NCI-H1092 treated with DMSO at 0.1 percent for 48 hours (cell line): Measurements from ENCODE around the gene GAS2.

ENCODE experiments used
- DNase-seq: peaks from one replicate; lab custom pipeline; 2025; lab: John Stamatoyannopoulos, UW

The GAS2 gene

GRCh38 chr11:22787551-22788162 lies 121.2 kb downstream of the GAS2 start:
- peak; percentile 72 for DNase-seq

- DNase-seq: no peak
These were observed 126.1 kb downstream of the GAS2 start for GRCh38 chr11:22792497-22792896.

DNA sequence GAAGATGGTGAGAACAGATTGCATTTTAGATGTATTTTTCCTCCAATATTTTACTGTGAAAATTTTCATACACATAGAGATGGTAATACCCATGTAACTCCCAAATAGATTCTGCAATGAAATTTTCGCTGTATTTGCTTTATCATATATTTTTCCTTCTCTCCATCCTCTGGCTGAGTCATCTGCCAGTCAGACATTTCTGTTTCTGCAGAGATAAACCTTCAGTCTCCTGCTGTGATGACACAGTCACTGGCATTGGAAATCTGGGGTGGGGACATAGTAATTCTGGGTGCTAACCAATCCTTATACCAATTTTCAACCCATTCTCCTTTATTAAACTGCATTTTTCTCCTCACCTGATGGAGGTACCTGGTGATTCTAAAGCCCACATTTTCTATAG lies 129.5 kb downstream of the GAS2 start:
- no peak for DNase-seq

- DNase-seq: no peak
These were observed 130.6 kb downstream of the GAS2 start for GRCh38 chr11:22797047-22797446.

DNA sequence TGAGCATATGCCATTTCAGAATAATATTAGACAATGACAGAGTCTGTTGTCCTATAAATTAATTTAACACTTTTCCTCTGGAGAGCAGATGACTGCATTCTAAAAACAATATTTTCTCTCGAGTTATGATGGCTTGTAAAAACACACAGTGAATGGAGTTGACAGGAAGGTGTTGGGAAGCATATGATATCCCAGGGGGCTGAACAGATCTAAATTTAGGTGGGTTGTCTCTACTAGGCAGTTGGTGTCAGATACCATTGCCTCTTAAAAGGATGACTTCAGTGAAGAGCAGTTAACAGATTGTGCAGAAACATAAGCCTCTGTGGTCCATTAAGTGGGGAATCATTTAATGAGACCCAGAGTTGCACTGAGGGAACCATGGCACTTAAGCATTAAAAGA lies 132.5 kb downstream of the GAS2 start:
- no peak for DNase-seq

DNA sequence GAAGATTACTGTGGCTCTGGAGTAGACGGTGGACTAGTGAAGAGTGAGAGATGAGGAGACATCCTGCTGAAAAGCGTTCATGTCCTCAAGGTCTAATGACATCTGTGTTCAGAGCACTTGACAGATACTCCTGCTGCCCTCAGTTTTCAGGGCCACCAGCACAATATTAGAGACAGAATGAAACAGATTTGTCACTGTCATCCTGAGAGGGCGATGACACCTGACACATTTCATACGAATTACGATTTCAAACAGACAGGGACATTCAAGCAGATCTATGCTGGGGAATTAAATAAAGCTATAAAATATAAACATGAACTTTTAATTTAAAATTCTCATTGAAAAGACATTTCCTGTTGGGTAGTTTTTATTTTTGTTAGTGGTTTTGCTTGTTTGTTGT lies 134.1 kb downstream of the GAS2 start:
- DNase-seq: no peak

- no peak for DNase-seq
These were observed 136.4 kb downstream of the GAS2 start for GRCh38 chr11:22802861-22803260.

GRCh38 chr11:22807391-22807790 lies 141.0 kb downstream of the GAS2 start:
- no peak for DNase-seq

DNA sequence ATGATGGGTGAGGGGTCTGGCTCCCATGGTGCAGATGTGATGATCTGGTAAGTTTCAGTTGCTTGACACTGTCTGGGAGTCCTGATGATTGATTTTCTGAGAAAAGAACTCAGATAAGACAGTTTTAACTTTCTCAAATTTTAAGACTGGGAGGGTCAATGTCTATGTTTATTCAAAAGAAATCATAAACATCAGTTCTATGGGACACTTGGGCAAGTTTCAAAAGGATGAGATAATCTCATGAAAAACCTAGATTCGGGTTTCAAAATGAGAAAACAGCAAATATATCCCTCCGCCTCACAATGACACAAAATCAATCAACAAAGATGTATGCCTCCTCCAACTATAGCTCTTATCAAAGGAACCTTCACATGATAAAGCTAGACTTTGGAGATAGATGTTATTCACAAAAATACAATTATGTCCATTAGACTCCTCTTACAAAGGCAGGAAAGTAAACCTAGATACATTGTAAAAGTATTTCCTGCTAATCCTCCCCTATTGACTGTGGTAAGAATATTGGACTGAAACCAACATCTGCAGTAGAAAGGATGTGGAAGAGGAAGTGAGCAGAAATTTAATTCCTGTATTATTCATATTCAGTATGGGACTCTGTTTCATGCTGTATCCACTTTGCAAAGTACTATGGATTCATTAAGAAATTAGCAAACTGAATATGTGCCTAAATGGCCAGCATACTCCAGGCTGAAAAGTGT lies 141.6 kb downstream of the GAS2 start:
- DNase-seq: no peak

DNA sequence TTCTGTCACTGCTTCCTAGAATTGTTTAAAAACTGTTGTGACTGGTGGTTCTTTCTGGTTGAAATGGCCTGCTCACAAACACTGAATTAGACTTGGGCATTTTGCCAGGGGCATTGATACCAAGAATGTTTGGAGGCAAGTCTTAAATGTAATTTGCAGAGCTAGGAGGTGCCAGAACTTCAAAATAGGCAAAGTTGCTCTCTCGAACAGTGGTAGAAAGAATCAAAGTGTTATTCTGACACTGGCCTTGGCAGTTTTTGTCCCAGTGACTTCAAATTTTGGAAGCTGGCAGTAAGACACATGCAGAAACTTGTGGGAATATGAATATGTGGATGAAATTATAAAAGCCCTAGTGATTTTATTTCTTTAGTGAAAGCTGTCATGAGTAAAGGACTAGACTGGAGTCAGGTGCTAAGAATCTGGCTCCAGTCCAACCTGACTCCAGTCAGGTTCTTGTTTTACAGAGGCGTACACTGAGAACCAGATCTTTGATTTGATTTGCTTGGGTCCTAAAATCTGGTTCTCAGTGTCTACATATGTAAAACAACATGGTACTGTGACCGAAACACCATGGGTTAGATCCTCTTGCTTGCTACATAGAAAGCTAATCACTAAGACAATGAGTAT lies 142.3 kb downstream of the GAS2 start:
- no peak for DNase-seq

DNA sequence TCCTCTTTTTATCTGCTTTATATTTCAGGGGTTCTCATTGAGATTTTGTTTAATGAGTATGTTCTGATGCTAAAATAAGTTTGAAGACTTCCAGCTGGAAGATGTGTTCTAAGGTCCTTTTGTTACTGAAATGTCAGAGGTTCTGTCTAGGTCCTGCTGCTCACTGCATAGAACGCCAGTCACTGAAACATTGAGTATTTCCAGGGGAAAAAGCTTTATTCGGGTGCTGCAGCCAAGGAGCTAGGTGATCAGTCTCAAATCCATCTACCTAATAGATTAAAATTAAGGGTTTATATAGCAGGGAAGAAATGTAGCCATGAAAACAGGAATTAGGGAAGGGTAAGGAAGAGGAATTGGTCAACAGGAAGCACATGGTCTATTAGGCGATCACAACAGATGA lies 143.5 kb downstream of the GAS2 start:
- no peak for DNase-seq

DNA sequence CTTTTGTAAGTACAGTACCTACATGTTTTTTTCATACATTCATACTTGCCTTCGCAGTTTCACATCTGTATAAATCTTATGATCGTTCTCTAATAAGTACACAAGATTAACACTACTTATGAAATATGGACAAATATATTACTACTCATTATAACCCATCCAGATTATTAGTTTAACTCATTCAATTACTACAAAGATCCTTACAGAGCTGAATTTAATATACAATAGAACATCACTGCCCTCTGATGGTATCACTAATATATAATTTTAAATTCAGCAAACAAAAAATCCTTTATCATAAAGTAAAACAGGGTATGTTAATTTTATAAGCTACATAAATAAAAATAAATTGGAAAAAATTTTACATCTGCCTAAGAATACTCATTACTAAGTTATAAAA lies 155.8 kb downstream of the GAS2 start:
- DNase-seq: no peak

GRCh38 chr11:22828373-22828772 lies 162.0 kb downstream of the GAS2 start:
- no peak for DNase-seq

GRCh38 chr11:22829231-22830081 lies 163.0 kb downstream of the GAS2 start, which contains the start of gene SVIP:
Gene SVIP, minus strand, starts transcription at chr11:22829801. Its CDS starts 53 bp downstream, at chr11:22829748.
- peak; percentile 98 for DNase-seq

DNA sequence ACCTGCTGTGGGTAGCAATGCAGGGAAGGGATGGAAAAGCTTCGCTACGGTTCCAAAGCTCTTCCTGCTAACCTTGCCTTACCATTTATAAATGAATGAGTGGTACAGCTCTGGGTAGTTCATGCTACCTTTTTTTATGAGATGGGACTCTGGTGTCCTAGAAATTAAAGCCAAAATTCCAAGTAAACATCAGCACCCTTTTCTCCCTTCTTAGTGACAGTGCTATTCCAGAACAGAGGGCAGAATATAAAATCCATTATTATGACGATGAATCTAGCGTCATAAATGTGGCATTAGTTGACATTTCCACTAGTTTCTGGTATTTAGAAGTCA lies 163.6 kb downstream of the GAS2 start:
- no peak for DNase-seq

DNA sequence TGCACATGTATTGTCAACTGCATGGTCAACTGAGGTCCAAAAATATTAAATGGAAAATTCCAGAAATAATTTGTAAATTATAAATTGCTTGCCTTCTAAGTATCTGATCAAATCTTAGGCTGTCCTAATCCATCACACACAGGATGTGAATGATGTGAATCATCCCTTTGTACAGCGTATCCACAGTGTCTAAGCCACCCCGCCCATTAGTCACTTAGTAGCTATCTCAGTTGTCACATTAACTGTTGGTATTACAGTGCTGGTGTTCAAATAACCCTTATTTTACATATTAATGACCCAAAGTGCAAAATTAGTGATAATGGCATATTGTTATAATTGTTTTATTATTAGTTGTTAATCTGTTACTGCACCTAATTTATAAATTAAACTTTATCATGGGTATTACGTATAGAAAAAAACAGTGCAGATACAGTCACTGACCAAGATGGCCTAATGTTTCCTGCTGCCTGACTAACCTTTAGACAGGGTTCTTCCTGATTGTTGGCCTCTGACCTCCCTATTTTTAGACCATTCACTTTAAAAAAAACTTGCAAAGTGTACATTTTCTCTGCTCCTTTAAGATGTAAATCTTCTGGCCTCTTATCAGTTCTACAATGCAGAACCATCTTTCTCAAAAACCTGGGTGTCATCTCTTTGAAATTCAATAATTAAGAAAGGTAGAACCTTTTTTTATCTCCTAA lies 166.1 kb downstream of the GAS2 start:
- DNase-seq: no peak

- no peak for DNase-seq
These were observed 180.3 kb downstream of the GAS2 start for GRCh38 chr11:22846726-22847125.

- DNase-seq: no peak
These were observed 185.1 kb downstream of the GAS2 start for GRCh38 chr11:22851477-22851876.

- DNase-seq: no peak
These were observed 193.3 kb downstream of the GAS2 start for GRCh38 chr11:22859756-22860155.

GRCh38 chr11:22860241-22860640 lies 193.8 kb downstream of the GAS2 start, which contains the start of gene CCDC179:
Gene CCDC179, minus strand, starts transcription at chr11:22860474. Its CDS starts 53 bp downstream, at chr11:22860421.
- DNase-seq: no peak
